GM23338 (cell line): Measurements from ENCODE around the gene IER5L.

Source experiments
- CREB1 ChIP-seq: fragments of 250-450 bp; sonication (Bioruptor Pico); IDR thresholded peaks from 2 replicates; pipeline ENCODE4 v1.5.0; 2020; ENCODE audit warnings: low read depth, mild to moderate bottlenecking, moderate library complexity
- ETS1 ChIP-seq: IDR thresholded peaks from 2 replicates; pipeline ENCODE4 v1.6.1; 2016; ENCODE audit warnings: antibody characterized with exemption
- EZH2 ChIP-seq: fragments of 200-600 bp; sonication (generic); IDR thresholded peaks from one replicate; pipeline ENCODE4 v1.8.0; 2017; ENCODE audit warnings: antibody characterized with exemption, mild to moderate bottlenecking, low read depth; ENCODE audit not compliant: unreplicated experiment
- EZH2phosphoT487 ChIP-seq: fragments of 200-600 bp; sonication (generic); IDR thresholded peaks from one replicate; pipeline ENCODE4 v1.8.1; 2018; ENCODE audit warnings: antibody characterized with exemption; ENCODE audit not compliant: unreplicated experiment
- JUNB ChIP-seq: IDR thresholded peaks from one replicate; pipeline ENCODE4 v1.6.1; 2016; ENCODE audit warnings: antibody characterized with exemption; ENCODE audit not compliant: unreplicated experiment
- NANOG ChIP-seq: IDR thresholded peaks from 2 replicates; pipeline ENCODE4 v1.6.1; 2016; ENCODE audit warnings: antibody characterized with exemption, borderline replicate concordance
- POLR2AphosphoS5 ChIP-seq: IDR thresholded peaks from 2 replicates; pipeline ENCODE4 v1.6.1; 2016; ENCODE audit warnings: antibody characterized with exemption, low read depth
- REST ChIP-seq: IDR thresholded peaks from one replicate; pipeline ENCODE4 v1.6.1; 2018; ENCODE audit warnings: antibody characterized with exemption; ENCODE audit not compliant: unreplicated experiment
- STAT1 ChIP-seq: IDR thresholded peaks from one replicate; pipeline ENCODE4 v1.6.1; 2016; ENCODE audit warnings: antibody characterized with exemption; ENCODE audit not compliant: unreplicated experiment
- ZNF114 ChIP-seq: fragments of 250-450 bp; sonication (Bioruptor Pico); IDR thresholded peaks from 2 replicates; pipeline ENCODE4 v1.5.0; 2020; ENCODE audit warnings: mild to moderate bottlenecking, moderate library complexity
- ZNF331 ChIP-seq: fragments of 250-450 bp; sonication (Bioruptor Pico); IDR thresholded peaks from 2 replicates; pipeline ENCODE4 v1.5.0; 2020; ENCODE audit warnings: low read depth, mild to moderate bottlenecking, moderate library complexity
- TF ChIP-seq, protein P1 (sequence below), 2 experiments: fragments of 200-600 bp in 1 of 2; sonication (generic) in 1 of 2; conservative IDR thresholded peaks; 2 replicates each; pipeline versions ENCODE4 v1.5.1 to v1.6.1; 2016 to 2017; ENCODE audit warnings: antibody characterized with exemption in 2 of 2, low read depth in 2 of 2, mild to moderate bottlenecking in 2 of 2, moderate library complexity in 1 of 2

GRCh38 chr9:129160712-129161533 lies 17.1 kb downstream of the IER5L start:
- TF ChIP-seq EZH2phosphoT487 (no peak), EZH2 (no peak), POLR2AphosphoS5 (no peak), REST (no peak), ZNF114 (CRISPR knock-in tag) (no peak), STAT1 (no peak), ETS1 (no peak), JUNB (no peak), NANOG (no peak), CREB1 (CRISPR knock-in tag) (no peak), ZNF331 (CRISPR knock-in tag) (no peak)
- TF ChIP-seq, protein P1, sequence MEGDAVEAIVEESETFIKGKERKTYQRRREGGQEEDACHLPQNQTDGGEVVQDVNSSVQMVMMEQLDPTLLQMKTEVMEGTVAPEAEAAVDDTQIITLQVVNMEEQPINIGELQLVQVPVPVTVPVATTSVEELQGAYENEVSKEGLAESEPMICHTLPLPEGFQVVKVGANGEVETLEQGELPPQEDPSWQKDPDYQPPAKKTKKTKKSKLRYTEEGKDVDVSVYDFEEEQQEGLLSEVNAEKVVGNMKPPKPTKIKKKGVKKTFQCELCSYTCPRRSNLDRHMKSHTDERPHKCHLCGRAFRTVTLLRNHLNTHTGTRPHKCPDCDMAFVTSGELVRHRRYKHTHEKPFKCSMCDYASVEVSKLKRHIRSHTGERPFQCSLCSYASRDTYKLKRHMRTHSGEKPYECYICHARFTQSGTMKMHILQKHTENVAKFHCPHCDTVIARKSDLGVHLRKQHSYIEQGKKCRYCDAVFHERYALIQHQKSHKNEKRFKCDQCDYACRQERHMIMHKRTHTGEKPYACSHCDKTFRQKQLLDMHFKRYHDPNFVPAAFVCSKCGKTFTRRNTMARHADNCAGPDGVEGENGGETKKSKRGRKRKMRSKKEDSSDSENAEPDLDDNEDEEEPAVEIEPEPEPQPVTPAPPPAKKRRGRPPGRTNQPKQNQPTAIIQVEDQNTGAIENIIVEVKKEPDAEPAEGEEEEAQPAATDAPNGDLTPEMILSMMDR (conservative IDR thresholded peaks at IDR 0.05; ENCODE audit: low read depth in 2 of 2) = no peak
